IPS DF 6.9 (cell line): ENCODE results near the gene CTXND1.
"Not testable (repeated sequence)": the region's sequence is repeated elsewhere in the genome, so short reads cannot be mapped to it uniquely, and the experiment has no call there.

Experiments
- DNase-seq: peaks from one replicate; pipeline ENCODE4 v3.0.0-alpha.2; 2013; ENCODE audit warnings: low read depth, low spot score
- H3K27ac ChIP-seq: one replicate; pipeline ENCODE4 v1.5.1; 2013; ENCODE audit warnings: low read length, control low read depth
- H3K27me3 ChIP-seq: 2 replicates; pipeline ENCODE4 v1.6.1; 2013; ENCODE audit warnings: mild to moderate bottlenecking, low read length; ENCODE audit not compliant: control insufficient read depth, insufficient read depth
- H3K36me3 ChIP-seq: 2 replicates; pipeline ENCODE4 v1.6.1; 2013; ENCODE audit warnings: low read length; ENCODE audit not compliant: control insufficient read depth, insufficient read depth
- H3K4me1 ChIP-seq: 2 replicates; pipeline ENCODE4 v1.6.1; 2013; ENCODE audit warnings: low read length; ENCODE audit not compliant: control insufficient read depth, insufficient read depth
- H3K4me3 ChIP-seq: 2 replicates; pipeline ENCODE4 v1.5.1; 2013; ENCODE audit warnings: mild to moderate bottlenecking, low read length
- H3K9me3 ChIP-seq: 2 replicates; pipeline ENCODE4 v1.6.1; 2013; ENCODE audit warnings: low read length, inconsistent platforms; ENCODE audit not compliant: control insufficient read depth, insufficient read depth
- WGBS: extraction: QIAGEN DNeasy Blood & Tissue Kit; methylation state at CpG from one replicate; pipeline ENCODE4 v1.1.7; 2013; ENCODE audit warnings: mixed read lengths, missing lambda C conversion rate; ENCODE audit not compliant: insufficient read length, insufficient coverage; 5-methylcytosine and 5-hydroxymethylcytosine counted together

CTXND1 gene

GRCh38 chr15:80161468-80162016 is 90.5 kb downstream of the CTXND1 start:
- Histone ChIP-seq H3K9me3 (no peaks in the 10 kb centered on the region), H3K4me1 (no peaks in the 10 kb centered on the region), H3K27me3 (no peaks in the 10 kb centered on the region), H3K27ac (no peak overlapping the region), H3K4me3 (no peak overlapping the region), H3K36me3 (peaks cover 5% of the 10 kb centered on the region; the same call in 1 of the 2 replicates)
- DNase-seq = no peak
- no CpG with 5 or more reads among the region's 6 CpGs for WGBS

- Histone ChIP-seq H3K27ac (no peak overlapping the region), H3K4me1 (no peaks in the 10 kb centered on the region), H3K9me3 (no peaks in the 10 kb centered on the region), H3K27me3 (no peaks in the 10 kb centered on the region), H3K36me3 (peaks cover 5% of the 10 kb centered on the region; the same call in 1 of the 2 replicates), H3K4me3 (no peak overlapping the region)
- no peak for DNase-seq
- no CpG with 5 or more reads among the region's 7 CpGs for WGBS
Observed at GRCh38 chr15:80160570-80161156, 91.3 kb downstream of the CTXND1 start.

- H3K4me1 ChIP-seq = no peaks in the 10 kb centered on the region
- H3K9me3 ChIP-seq = no peaks in the 10 kb centered on the region
- H3K4me3 ChIP-seq = no peak overlapping the region
- no peak for DNase-seq
- peaks cover 5% of the 10 kb centered on the region; the same call in 1 of the 2 replicates for H3K36me3 ChIP-seq
- no peak overlapping the region for H3K27ac ChIP-seq
- no CpG with 5 or more reads among the region's 12 CpGs for WGBS
- H3K27me3 ChIP-seq = no peaks in the 10 kb centered on the region
Observed at GRCh38 chr15:80159811-80160569, 92.0 kb downstream of the CTXND1 start.

GRCh38 chr15:80159301-80159700 is 92.7 kb downstream of the CTXND1 start:
- Histone ChIP-seq H3K9me3 (no peaks in the 10 kb centered on the region), H3K27me3 (no peaks in the 10 kb centered on the region), H3K4me1 (no peaks in the 10 kb centered on the region), H3K4me3 (no peak overlapping the region), H3K27ac (no peak overlapping the region), H3K36me3 (peaks cover 5% of the 10 kb centered on the region; the same call in 1 of the 2 replicates)
- DNase-seq = no peak
- WGBS = no CpG with 5 or more reads among the region's 5 CpGs

GRCh38 chr15:80157215-80157614 is 94.8 kb downstream of the CTXND1 start:
- Histone ChIP-seq H3K27me3 (no peaks in the 10 kb centered on the region), H3K4me3 (no peak overlapping the region), H3K4me1 (no peaks in the 10 kb centered on the region), H3K36me3 (peaks cover 3% of the 10 kb centered on the region; the same call in 1 of the 2 replicates), H3K27ac (no peak overlapping the region), H3K9me3 (no peaks in the 10 kb centered on the region)
- DNase-seq = no peak
- no CpG with 5 or more reads among the region's 5 CpGs for WGBS

GRCh38 chr15:80156176-80156720 is 95.8 kb downstream of the CTXND1 start:
- H3K4me3 ChIP-seq = no peak overlapping the region
- H3K9me3 ChIP-seq = no peaks in the 10 kb centered on the region
- 0 out of 2 replicates have a peak, but pooled peaks cover 3% of the 10 kb centered on the region for H3K36me3 ChIP-seq
- no peak overlapping the region for H3K27ac ChIP-seq
- H3K27me3 ChIP-seq = no peaks in the 10 kb centered on the region
- no CpG with 5 or more reads among the region's 8 CpGs for WGBS
- no peaks in the 10 kb centered on the region for H3K4me1 ChIP-seq
- DNase-seq = no peak

- not testable (repeated sequence) for H3K27me3 ChIP-seq, H3K4me3 ChIP-seq, H3K9me3 ChIP-seq, H3K27ac ChIP-seq, H3K4me1 ChIP-seq, H3K36me3 ChIP-seq, DNase-seq
- WGBS = no CpG with 5 or more reads among the region's 16 CpGs
Observed at GRCh38 chr15:80155378-80156175, 96.4 kb downstream of the CTXND1 start.

GRCh38 chr15:80155001-80155377 is 97.0 kb downstream of the CTXND1 start:
- Histone ChIP-seq H3K27ac (no peak overlapping the region), H3K4me1 (no peaks in the 10 kb centered on the region), H3K9me3 (no peaks in the 10 kb centered on the region), H3K4me3 (no peak overlapping the region), H3K27me3 (no peaks in the 10 kb centered on the region), H3K36me3 (no peaks in the 10 kb centered on the region)
- DNase-seq = no peak
- WGBS = no CpG with 5 or more reads among the region's 5 CpGs

- Histone ChIP-seq H3K4me1 (no peaks in the 10 kb centered on the region), H3K27ac (no peak overlapping the region), H3K9me3 (no peaks in the 10 kb centered on the region), H3K36me3 (no peaks in the 10 kb centered on the region), H3K4me3 (no peak overlapping the region), H3K27me3 (no peaks in the 10 kb centered on the region)
- DNase-seq = no peak
- no CpG with 5 or more reads among the region's 6 CpGs for WGBS
Observed at GRCh38 chr15:80154336-80154735, 97.7 kb downstream of the CTXND1 start.

- Histone ChIP-seq H3K9me3 (no peaks in the 10 kb centered on the region), H3K27me3 (no peaks in the 10 kb centered on the region), H3K27ac (no peak overlapping the region), H3K36me3 (no peaks in the 10 kb centered on the region), H3K4me1 (no peaks in the 10 kb centered on the region), H3K4me3 (no peak overlapping the region)
- no peak for DNase-seq
- no CpG with 5 or more reads among the region's 4 CpGs for WGBS
Observed at GRCh38 chr15:80153900-80154299, 98.1 kb downstream of the CTXND1 start.
